SK-N-MC (cell line): Measurements from ENCODE around the gene PCYOX1L.

Source experiments
- EZH2 ChIP-seq: fragments of 200-600 bp; sonication (generic); IDR thresholded peaks from one replicate; pipeline ENCODE4 v1.6.1; 2017; ENCODE audit warnings: antibody characterized with exemption
- FOXP2 ChIP-seq: optimal IDR thresholded peaks from 2 replicates; pipeline ENCODE3; 2011; ENCODE audit warnings: mild to moderate bottlenecking, moderate library complexity; ENCODE audit not compliant: insufficient read depth; ENCODE audit errors: extremely low read length, control extremely low read depth
- POLR2AphosphoS5 ChIP-seq: IDR thresholded peaks from 2 replicates; pipeline ENCODE4 v1.6.1; 2012; ENCODE audit warnings: mild to moderate bottlenecking, low read depth, low read length, borderline replicate concordance

DNA sequence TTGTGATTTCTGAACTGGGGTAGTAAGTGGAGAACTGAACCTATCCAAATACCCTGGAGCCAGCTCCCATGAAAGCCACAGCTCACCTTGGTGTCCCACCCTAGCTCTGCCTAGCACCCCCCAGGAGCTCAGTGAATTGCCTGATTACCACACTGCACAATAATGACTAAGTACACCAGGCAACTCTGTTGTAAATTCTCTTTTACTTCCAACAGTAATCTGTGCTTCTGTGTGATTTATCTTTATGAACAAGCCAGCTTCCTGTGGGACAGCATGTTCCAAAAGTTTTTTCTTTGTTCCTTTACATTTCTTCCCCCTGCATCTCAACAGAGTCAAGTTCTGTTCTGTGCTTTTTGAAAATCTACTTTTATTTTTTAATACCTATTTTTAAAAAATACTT lies 34.6 kb upstream of the PCYOX1L start:
- TF ChIP-seq POLR2AphosphoS5 (no peak), EZH2 (no peak), FOXP2 (no peak)
